ENCODE results near the gene BLCAP.
"Not testable (repeated sequence)": the region's sequence is repeated elsewhere in the genome, so short reads cannot be mapped to it uniquely, and the experiment has no call there.

BLCAP gene, protein sequence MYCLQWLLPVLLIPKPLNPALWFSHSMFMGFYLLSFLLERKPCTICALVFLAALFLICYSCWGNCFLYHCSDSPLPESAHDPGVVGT

GRCh38 chr20:37527638-37528445, at the start of gene BLCAP:
TSS of gene BLCAP (minus strand) at chr20:37527876. CDS start at chr20:37519174, 8,702 bp downstream.
- DNase-seq = peak; percentile 95

DNA sequence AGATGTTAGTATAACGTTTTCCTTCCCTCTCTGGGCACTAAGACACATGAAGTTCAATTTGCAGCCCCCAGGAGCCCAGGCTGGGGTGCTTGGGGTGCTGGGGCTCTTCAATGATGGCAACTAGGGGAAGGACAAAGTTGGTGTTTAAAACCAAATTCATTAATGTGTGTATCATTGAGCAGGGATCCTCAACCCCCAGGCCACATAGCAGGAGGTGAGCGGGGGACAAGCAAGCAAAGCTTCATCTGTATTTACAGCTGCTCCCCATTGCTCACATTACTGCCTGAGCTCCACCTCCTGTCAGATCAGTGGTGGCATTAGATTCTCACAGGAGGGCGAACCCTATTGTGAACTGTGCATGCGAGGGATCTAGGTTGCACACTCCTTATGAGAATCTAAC, 49.8 kb upstream of the BLCAP start:
- not testable (repeated sequence) for DNase-seq

DNA sequence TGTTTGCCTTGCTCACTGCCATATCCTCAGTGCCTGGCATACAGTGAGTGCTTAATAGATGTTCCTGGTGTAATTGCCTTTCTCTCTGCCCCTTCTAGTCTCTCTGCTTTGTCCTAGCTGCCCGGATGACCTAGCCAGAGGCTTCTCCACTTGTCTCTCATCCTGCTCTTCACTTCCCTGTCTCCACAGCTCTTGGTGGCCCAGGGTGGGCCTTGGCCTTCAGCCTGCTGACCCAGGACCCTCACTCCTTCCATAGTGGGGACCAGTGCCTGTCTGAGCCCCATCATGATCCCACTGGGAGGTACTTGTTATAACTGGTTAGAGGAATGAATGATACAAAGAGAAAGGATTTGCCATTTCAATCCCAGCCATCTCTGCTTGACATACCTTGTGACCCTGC, 49.2 kb upstream of the BLCAP start:
- DNase-seq = no peak

GRCh38 chr20:37575884-37576283, 48.2 kb upstream of the BLCAP start:
- DNase-seq = no peak

GRCh38 chr20:37574199-37574890, 46.7 kb upstream of the BLCAP start:
- no peak for DNase-seq

GRCh38 chr20:37573626-37574198, 46.0 kb upstream of the BLCAP start:
- no peak for DNase-seq

GRCh38 chr20:37571033-37571432, 43.4 kb upstream of the BLCAP start:
- no peak for DNase-seq

- DNase-seq = no peak
Measured at GRCh38 chr20:37570419-37570818, 42.7 kb upstream of the BLCAP start.

- DNase-seq = peak; percentile 52
Measured at GRCh38 chr20:37567671-37568588, 40.3 kb upstream of the BLCAP start.

DNA sequence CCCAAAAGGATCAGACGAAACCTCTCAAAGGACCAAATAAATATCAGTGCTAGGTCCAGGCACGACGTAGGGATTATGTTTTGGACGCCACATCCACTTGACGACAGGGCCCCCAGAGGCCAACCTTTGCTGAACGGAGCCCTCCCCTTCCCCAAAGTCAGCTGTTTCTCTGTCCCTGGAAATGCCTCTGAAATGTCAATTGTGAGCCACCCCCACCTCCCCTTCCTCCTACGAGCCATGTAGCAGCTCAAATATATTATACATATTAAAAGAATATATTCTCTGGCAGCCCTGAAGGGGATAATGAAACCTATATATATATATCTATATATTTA, 39.6 kb upstream of the BLCAP start:
- peak; percentile 45 for DNase-seq

DNA sequence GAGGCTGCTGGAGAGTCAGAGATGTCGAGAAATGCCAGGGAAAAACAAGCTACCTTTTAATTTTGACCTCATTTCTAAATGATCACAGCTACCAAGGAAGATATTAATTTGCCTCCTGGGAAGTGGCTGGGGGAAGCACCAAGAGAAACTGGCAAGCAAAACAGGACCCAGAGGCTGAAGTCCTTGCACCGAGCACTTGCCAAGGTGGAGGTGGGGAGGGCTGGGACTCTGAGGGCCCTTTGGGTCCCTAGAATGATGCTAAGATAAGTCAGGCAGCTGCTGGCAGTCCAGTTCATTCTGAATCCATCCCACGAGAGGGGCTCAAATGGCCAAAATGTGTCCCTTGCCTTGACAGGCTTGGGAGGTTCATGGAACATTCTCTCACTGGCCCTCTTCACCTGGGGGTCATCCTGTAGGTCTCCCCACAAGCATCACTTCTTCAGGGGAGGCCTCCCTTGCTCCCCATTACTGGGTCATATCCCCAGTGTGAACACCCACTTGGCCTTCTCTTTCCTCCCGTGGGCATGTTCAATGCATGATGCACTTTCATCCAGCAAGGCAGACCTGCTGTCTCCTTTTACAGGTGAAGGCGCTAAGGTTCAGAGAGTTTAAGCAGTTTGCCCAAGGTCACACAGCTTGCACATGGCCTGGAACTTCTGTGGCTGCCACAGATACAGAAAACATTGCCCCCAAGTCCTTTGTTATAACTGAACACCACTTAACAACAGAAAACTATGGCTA, 39.1 kb upstream of the BLCAP start:
- DNase-seq = no peak

GRCh38 chr20:37565134-37565811, 37.6 kb upstream of the BLCAP start:
- DNase-seq = peak; percentile 32

GRCh38 chr20:37564388-37565133, 36.9 kb upstream of the BLCAP start:
- DNase-seq = peak; percentile 59

DNA sequence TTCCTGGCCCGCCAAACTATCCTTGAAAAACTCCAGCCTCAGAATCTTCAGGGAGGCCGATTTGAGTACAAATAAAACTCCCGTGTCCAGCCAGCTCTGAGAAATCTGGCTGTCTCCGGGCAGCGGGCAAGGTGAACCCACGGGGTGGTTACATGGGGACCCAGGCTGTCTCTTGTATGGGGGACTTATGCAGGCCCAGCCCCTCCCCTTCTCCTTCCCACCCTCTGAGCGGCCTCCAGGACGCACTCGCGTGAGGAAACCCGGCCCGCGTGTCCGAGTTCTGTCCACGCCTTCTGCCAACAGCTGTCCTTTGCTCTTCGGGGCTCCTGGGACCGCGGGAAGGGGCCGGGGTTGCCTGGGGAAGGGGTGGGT, 36.3 kb upstream of the BLCAP start:
- no peak for DNase-seq

GRCh38 chr20:37562695-37563480, 35.2 kb upstream of the BLCAP start:
- no peak for DNase-seq

GRCh38 chr20:37560629-37561028, 33.0 kb upstream of the BLCAP start:
- DNase-seq = no peak

GRCh38 chr20:37559312-37560027, 31.8 kb upstream of the BLCAP start:
- DNase-seq = no peak

DNA sequence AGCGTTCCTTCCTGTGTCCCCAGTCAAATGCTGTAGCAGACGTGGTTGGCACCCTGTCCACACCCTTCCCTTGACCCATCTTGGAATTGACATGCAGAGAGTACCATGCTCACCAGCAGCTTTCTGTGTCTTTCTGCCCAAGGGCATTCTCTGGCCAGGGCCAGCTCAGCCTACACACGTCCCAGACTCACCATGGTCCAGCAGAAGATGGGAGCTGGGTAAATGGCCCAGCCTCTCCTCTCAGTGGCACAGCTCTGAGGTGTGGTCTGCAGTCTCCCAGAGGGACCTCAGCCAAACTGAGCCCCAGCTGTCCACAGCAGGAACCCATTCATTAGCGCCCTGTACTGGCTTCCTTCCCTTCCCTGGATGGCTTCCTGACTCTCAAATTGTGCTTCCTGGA, 31.1 kb upstream of the BLCAP start:
- DNase-seq = no peak

- DNase-seq = no peak
Measured at GRCh38 chr20:37558306-37558705, 30.6 kb upstream of the BLCAP start.

All from NCI-H345 (cell line).